MM.1S (cell line): ENCODE data around the gene TIE1.

Source experiments
- CTCF ChIP-seq: fragments of 300-600 bp; sonication (generic); IDR thresholded peaks from 2 replicates; pipeline ENCODE4 v1.5.1; 2016; ENCODE audit warnings: antibody characterized with exemption, low read length, mixed read lengths
- EZH2 ChIP-seq: fragments of 300-600 bp; sonication (generic); optimal IDR thresholded peaks from 2 replicates; pipeline ENCODE3; 2017; ENCODE audit warnings: low read depth, mild to moderate bottlenecking, antibody characterized with exemption, low read length, mixed read lengths

- no peak for TF ChIP-seq CTCF
- TF ChIP-seq EZH2 = no peak
These were observed 6.0 kb upstream of the TIE1 start for GRCh38 chr1:43294761-43295160.
